Suprapubic skin (tissue), 4 donors: ENCODE results near the gene PRKAG2. TPM values are rescaled to one million over a fixed set of nuclear protein-coding genes. Genes with fewer than 3 reads are reported as not detected.

Experiments used
- DNase-seq, 2 donors: peaks; one replicate each; pipeline ENCODE4 v3.0.0-alpha.2; 2019; ENCODE audit warnings: low spot score in 2 of 2
- H3K27ac ChIP-seq: fragments of 200-600 bp; sonication (generic); one replicate; pipeline ENCODE4 v1.5.1; 2019
- H3K27me3 ChIP-seq: fragments of 200-600 bp; sonication (generic); one replicate; pipeline ENCODE4 v1.5.1; 2019
- H3K36me3 ChIP-seq: fragments of 200-600 bp; sonication (generic); one replicate; pipeline ENCODE4 v1.5.1; 2019
- H3K4me1 ChIP-seq: fragments of 200-600 bp; sonication (generic); one replicate; pipeline ENCODE4 v1.5.1; 2019
- H3K4me3 ChIP-seq: fragments of 200-600 bp; sonication (generic); one replicate; pipeline ENCODE4 v1.5.1; 2019; ENCODE audit warnings: mild to moderate bottlenecking
- H3K9me3 ChIP-seq: fragments of 200-600 bp; sonication (generic); one replicate; pipeline ENCODE4 v1.5.1; 2019
- EP300 ChIP-seq: sonication (generic); formaldehyde crosslinking; IDR thresholded peaks from one replicate; pipeline ENCODE4 v1.6.1; 2017; ENCODE audit warnings: antibody characterized with exemption
- POLR2A ChIP-seq, 2 donors: fragments of 450-650 bp; IDR thresholded peaks; one replicate each; pipeline ENCODE4 v1.6.1; 2017; ENCODE audit warnings: antibody characterized with exemption in 2 of 2, mild to moderate bottlenecking in 2 of 2, moderate library complexity in 2 of 2
- POLR2AphosphoS5 ChIP-seq, 3 donors: sonication (generic); formaldehyde crosslinking; IDR thresholded peaks; one replicate each; pipeline ENCODE4 v1.6.1; 2017; ENCODE audit warnings: antibody characterized with exemption in 3 of 3
- WGBS: methylation state at CpG from one replicate; pipeline ENCODE4 v1.1.5; 2018; 5-methylcytosine and 5-hydroxymethylcytosine counted together
- total RNA-seq, 4 donors: library from RNA; depleted of rRNA; stranded (reverse); fragments of >200 nt; gene quantifications; one replicate each; pipeline ENCODE4 v1.1.0, GENCODE V29; 2016
- TF ChIP-seq, protein P1 (sequence below), 2 donors: fragments of 200-600 bp in 1 of 2; fragments of 450-650 bp in 1 of 2; sonication (generic) in 1 of 2; IDR thresholded peaks; one replicate each; pipeline ENCODE4 v1.5.1; 2016 to 2019; ENCODE audit warnings: antibody characterized with exemption in 2 of 2, mild to moderate bottlenecking in 1 of 2, moderate library complexity in 1 of 2

Gene PRKAG2
- total RNA-seq, 4 donors from 2014 or later, result 16.5 to 40.0 (median 17.3) TPM

DNA sequence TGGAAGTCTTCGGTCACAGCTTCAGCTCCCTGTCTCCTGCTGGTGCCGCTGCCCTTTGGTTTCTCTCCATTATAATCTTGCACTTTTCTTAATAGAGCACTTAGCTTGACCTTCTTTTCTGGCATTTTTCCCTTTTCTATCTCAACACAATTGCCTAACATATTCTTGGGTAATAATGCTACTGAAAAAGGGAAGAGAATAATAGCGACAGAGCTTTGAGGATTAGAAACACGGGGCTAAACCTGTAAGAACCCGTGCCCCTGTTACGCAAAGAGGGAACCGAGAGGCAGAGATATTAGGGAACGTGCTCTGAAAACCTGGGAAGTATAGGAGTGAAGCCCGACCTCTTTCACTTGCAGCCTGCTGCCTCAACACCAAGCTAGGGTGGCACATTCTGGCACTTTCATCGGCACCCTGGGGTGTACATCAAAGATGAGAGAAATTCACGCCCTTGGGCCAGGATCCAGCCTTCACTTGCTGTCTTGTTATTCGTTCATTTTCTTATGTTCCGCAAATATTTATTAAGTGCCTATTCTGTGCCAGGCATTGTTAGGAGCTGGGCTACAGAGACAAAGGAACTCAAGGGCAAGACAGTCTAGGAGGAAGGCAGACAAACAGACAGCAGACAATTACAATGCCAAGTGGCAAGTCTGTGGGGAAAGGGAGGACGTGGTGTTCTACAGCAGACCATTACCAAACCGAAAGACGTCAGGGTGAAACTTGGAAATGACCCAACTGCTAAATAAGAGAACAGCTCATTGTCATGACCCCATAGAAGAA lies 46.4 kb upstream of the PRKAG2 start:
- Histone ChIP-seq H3K36me3 (no peaks in the 10 kb centered on the region), H3K27me3 (no peaks in the 10 kb centered on the region), H3K4me3 (no peak overlapping the region), H3K27ac (peak overlapping the region; percentile 74), H3K9me3 (no peaks in the 10 kb centered on the region), H3K4me1 (peaks cover 26% of the 10 kb centered on the region)
- WGBS, result 56% methylated on average over 16 of the region's 16 CpGs
- DNase-seq, result no peak
- TF ChIP-seq EP300 (no peak), POLR2AphosphoS5 (IDR thresholded peaks at IDR 0.05) (peak in 2 of 3 donors; percentile 36 to 44)

GRCh38 chr7:151921451-151921850 lies 44.5 kb upstream of the PRKAG2 start:
- Histone ChIP-seq H3K27me3 (no peaks in the 10 kb centered on the region), H3K4me3 (no peak overlapping the region), H3K27ac (peak overlapping the region; percentile 0), H3K36me3 (no peaks in the 10 kb centered on the region), H3K9me3 (no peaks in the 10 kb centered on the region), H3K4me1 (peaks cover 36% of the 10 kb centered on the region)
- no peak for DNase-seq
- WGBS, result 94% methylated on average over 13 of the region's 13 CpGs
- TF ChIP-seq POLR2AphosphoS5 (IDR thresholded peaks at IDR 0.05) (no peak), EP300 (no peak)
- TF ChIP-seq, protein P1, sequence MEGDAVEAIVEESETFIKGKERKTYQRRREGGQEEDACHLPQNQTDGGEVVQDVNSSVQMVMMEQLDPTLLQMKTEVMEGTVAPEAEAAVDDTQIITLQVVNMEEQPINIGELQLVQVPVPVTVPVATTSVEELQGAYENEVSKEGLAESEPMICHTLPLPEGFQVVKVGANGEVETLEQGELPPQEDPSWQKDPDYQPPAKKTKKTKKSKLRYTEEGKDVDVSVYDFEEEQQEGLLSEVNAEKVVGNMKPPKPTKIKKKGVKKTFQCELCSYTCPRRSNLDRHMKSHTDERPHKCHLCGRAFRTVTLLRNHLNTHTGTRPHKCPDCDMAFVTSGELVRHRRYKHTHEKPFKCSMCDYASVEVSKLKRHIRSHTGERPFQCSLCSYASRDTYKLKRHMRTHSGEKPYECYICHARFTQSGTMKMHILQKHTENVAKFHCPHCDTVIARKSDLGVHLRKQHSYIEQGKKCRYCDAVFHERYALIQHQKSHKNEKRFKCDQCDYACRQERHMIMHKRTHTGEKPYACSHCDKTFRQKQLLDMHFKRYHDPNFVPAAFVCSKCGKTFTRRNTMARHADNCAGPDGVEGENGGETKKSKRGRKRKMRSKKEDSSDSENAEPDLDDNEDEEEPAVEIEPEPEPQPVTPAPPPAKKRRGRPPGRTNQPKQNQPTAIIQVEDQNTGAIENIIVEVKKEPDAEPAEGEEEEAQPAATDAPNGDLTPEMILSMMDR (IDR thresholded peaks at IDR 0.05), result no peak

- Histone ChIP-seq H3K36me3 (no peaks in the 10 kb centered on the region), H3K4me1 (peaks cover 31% of the 10 kb centered on the region), H3K9me3 (no peaks in the 10 kb centered on the region), H3K27ac (no peak overlapping the region), H3K27me3 (no peaks in the 10 kb centered on the region), H3K4me3 (no peak overlapping the region)
- no peak for TF ChIP-seq POLR2A (IDR thresholded peaks at IDR 0.05)
- TF ChIP-seq POLR2AphosphoS5 (IDR thresholded peaks at IDR 0.05), result no peak
- TF ChIP-seq, protein P1 (IDR thresholded peaks at IDR 0.05), result no peak
- no peak for TF ChIP-seq EP300
- WGBS, result 100% methylated on average over 1 of the region's 1 CpG
- no peak for DNase-seq
Observed at GRCh38 chr7:151920488-151920887, 43.6 kb upstream of the PRKAG2 start.

DNA sequence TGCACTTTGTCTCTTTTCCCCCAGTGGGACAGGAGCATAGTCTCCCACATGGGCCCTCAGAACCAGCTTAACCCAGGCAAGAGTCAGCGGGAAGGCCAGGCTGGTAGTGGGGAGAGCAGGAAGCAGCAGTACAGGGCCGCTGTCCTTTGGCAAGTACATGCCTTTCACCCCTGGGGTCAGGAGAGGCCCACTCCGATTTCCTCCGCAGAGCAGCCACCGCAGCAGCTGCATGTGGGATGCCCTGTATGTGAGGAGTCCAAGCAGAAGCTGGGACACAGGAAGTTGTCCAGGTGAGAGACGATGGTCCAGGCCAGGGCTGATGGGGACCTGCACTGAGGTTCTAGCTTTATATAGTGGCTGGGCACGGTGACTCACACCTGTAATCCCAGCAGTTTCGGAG lies 42.7 kb upstream of the PRKAG2 start:
- Histone ChIP-seq H3K9me3 (no peaks in the 10 kb centered on the region), H3K4me3 (no peak overlapping the region), H3K27ac (no peak overlapping the region), H3K36me3 (no peaks in the 10 kb centered on the region), H3K27me3 (no peaks in the 10 kb centered on the region), H3K4me1 (peaks cover 28% of the 10 kb centered on the region)
- TF ChIP-seq POLR2A (IDR thresholded peaks at IDR 0.05) (no peak), EP300 (no peak), POLR2AphosphoS5 (IDR thresholded peaks at IDR 0.05) (no peak)
- TF ChIP-seq, protein P1 (IDR thresholded peaks at IDR 0.05), result no peak
- DNase-seq, result no peak
- WGBS, result 95% methylated on average over 7 of the region's 8 CpGs

DNA sequence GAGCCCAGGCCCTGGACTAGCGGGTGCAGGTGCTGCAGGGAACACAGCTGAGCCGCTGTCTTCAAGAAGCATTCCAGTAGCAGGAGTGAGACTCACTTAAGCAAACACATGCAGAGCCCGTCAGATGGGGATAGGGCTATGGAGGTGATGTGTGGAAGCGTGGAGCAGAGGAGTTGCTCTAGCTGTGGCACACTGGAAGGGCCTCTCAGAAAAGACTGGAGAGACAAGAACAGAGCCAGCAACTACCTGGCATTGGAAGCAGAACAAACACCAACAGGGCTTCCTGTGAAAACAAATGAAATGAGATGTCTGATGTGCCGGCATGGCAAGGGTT lies 41.6 kb upstream of the PRKAG2 start:
- Histone ChIP-seq H3K27ac (peak overlapping the region; percentile 67), H3K27me3 (no peaks in the 10 kb centered on the region), H3K4me3 (no peak overlapping the region), H3K4me1 (peaks cover 20% of the 10 kb centered on the region), H3K36me3 (no peaks in the 10 kb centered on the region), H3K9me3 (no peaks in the 10 kb centered on the region)
- DNase-seq, result no peak
- 67% methylated on average over 5 of the region's 5 CpGs for WGBS
- TF ChIP-seq EP300 (no peak), POLR2A (IDR thresholded peaks at IDR 0.05) (no peak), POLR2AphosphoS5 (IDR thresholded peaks at IDR 0.05) (no peak)
- TF ChIP-seq, protein P1 (IDR thresholded peaks at IDR 0.05), result no peak
